Measurements from ENCODE around the gene BRS3. TPM values are rescaled to one million over a fixed set of nuclear protein-coding genes. Genes with fewer than 3 reads are reported as not detected.

Gene BRS3
- polyA plus RNA-seq, 2 of the 4 experiments (the other 2 are of a cell fraction), result not detected

DNA sequence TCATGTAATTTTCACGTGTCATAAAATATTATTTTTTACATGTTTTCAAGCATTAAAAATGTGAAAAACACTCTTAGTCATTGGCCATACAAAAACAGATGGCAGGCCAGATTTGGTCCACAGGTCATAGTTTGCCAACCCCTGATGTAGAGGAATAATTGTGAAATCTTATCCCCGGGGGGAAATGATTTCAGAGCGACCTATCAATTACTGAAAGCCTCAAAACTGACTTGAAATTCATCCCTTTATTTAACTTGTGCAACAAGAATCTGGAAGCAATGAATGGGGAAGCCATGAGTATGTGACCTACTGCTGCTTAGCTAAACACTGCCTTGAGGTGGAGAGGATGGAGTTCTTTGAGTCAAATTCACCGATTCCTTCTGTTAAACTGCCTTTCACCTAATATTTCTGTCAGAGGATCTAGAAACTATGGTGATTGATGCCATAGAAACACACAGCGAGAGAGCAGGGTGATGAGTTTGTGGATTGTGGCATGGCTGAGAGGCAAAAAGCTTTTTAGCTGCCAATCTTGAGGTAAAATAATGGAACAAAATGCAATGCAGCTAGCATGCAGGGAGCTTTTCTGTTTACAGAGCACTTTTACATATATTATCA is 30.3 kb upstream of the BRS3 start (continued):
- TF ChIP-seq HEYL (CRISPR knock-in tag; IDR thresholded peaks at IDR 0.05) (no peak), RCOR1 (IDR thresholded peaks at IDR 0.05; ENCODE audit: low read depth, low read length) (no peak)
- TF ChIP-seq, protein P1, sequence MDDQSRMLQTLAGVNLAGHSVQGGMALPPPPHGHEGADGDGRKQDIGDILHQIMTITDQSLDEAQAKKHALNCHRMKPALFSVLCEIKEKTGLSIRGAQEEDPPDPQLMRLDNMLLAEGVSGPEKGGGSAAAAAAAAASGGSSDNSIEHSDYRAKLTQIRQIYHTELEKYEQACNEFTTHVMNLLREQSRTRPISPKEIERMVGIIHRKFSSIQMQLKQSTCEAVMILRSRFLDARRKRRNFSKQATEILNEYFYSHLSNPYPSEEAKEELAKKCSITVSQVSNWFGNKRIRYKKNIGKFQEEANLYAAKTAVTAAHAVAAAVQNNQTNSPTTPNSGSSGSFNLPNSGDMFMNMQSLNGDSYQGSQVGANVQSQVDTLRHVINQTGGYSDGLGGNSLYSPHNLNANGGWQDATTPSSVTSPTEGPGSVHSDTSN (IDR thresholded peaks at IDR 0.05), result no peak

DNA sequence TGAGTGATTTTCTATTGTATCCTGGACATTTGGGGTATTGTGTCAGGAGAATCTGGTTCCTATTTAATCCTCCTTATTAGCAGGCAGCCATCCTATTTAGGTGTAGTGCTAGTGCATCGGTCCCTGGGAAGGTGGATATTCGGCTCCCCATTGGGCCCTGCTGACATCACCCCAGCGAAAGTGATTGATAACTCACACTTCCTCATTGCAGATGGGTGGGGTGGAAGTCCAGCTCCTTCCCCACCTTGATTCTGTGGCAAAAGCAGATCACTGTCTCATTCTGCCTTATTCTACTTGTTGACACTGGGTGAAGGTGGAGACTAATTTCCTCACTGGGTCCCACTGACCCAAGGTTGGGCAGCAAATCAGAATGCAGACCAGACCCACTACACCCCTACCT is 23.2 kb upstream of the BRS3 start:
- TF ChIP-seq, protein P2, sequence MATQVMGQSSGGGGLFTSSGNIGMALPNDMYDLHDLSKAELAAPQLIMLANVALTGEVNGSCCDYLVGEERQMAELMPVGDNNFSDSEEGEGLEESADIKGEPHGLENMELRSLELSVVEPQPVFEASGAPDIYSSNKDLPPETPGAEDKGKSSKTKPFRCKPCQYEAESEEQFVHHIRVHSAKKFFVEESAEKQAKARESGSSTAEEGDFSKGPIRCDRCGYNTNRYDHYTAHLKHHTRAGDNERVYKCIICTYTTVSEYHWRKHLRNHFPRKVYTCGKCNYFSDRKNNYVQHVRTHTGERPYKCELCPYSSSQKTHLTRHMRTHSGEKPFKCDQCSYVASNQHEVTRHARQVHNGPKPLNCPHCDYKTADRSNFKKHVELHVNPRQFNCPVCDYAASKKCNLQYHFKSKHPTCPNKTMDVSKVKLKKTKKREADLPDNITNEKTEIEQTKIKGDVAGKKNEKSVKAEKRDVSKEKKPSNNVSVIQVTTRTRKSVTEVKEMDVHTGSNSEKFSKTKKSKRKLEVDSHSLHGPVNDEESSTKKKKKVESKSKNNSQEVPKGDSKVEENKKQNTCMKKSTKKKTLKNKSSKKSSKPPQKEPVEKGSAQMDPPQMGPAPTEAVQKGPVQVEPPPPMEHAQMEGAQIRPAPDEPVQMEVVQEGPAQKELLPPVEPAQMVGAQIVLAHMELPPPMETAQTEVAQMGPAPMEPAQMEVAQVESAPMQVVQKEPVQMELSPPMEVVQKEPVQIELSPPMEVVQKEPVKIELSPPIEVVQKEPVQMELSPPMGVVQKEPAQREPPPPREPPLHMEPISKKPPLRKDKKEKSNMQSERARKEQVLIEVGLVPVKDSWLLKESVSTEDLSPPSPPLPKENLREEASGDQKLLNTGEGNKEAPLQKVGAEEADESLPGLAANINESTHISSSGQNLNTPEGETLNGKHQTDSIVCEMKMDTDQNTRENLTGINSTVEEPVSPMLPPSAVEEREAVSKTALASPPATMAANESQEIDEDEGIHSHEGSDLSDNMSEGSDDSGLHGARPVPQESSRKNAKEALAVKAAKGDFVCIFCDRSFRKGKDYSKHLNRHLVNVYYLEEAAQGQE (IDR thresholded peaks at IDR 0.05), result no peak
- TF ChIP-seq POLR2AphosphoS2 (conservative IDR thresholded peaks at IDR 0.05; ENCODE audit: low read length) (no peak), MAZ (IDR thresholded peaks at IDR 0.05; ENCODE audit: borderline replicate concordance, low read depth, low read length) (no peak), RARB (CRISPR knock-in tag; IDR thresholded peaks at IDR 0.05) (no peak), ESRRA (IDR thresholded peaks at IDR 0.05; ENCODE audit: borderline replicate concordance, low read length) (no peak), CEBPB (IDR thresholded peaks at IDR 0.05) (no peak)
- TF ChIP-seq, protein P3, sequence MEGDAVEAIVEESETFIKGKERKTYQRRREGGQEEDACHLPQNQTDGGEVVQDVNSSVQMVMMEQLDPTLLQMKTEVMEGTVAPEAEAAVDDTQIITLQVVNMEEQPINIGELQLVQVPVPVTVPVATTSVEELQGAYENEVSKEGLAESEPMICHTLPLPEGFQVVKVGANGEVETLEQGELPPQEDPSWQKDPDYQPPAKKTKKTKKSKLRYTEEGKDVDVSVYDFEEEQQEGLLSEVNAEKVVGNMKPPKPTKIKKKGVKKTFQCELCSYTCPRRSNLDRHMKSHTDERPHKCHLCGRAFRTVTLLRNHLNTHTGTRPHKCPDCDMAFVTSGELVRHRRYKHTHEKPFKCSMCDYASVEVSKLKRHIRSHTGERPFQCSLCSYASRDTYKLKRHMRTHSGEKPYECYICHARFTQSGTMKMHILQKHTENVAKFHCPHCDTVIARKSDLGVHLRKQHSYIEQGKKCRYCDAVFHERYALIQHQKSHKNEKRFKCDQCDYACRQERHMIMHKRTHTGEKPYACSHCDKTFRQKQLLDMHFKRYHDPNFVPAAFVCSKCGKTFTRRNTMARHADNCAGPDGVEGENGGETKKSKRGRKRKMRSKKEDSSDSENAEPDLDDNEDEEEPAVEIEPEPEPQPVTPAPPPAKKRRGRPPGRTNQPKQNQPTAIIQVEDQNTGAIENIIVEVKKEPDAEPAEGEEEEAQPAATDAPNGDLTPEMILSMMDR (IDR thresholded peaks at IDR 0.05), result no peak
- TF ChIP-seq, protein P4, sequence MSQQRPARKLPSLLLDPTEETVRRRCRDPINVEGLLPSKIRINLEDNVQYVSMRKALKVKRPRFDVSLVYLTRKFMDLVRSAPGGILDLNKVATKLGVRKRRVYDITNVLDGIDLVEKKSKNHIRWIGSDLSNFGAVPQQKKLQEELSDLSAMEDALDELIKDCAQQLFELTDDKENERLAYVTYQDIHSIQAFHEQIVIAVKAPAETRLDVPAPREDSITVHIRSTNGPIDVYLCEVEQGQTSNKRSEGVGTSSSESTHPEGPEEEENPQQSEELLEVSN (IDR thresholded peaks at IDR 0.05; ENCODE audit: borderline replicate concordance, low read depth), result no peak
- TF ChIP-seq, protein P5, sequence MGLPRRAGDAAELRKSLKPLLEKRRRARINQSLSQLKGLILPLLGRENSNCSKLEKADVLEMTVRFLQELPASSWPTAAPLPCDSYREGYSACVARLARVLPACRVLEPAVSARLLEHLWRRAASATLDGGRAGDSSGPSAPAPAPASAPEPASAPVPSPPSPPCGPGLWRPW (IDR thresholded peaks at IDR 0.05), result no peak
- Histone ChIP-seq H3K9me3 (no peaks in the 10 kb centered on the region), H3K27ac (no peak overlapping the region), H3K4me3 (no peak overlapping the region), H3K4me1 (no peaks in the 10 kb centered on the region), H3K4me2 (no peak overlapping the region)
- FAIRE-seq (no peak), DNase-seq (ENCODE audit: low read depth in 1 of 2, low spot score in 1 of 2) (no peak), ATAC-seq (no peak)
- ChIA-PET CTCF (no interaction called here), POLR2A (interaction anchor here (0.6 kb wide), 1 partner anchor 33 kb away, joined by 3 read pairs; the partner anchor contains the start of gene HTATSF1)
- 47% methylated on average over 2 of the region's 3 CpGs for WGBS (ENCODE audit: missing lambda C conversion rate)

DNA sequence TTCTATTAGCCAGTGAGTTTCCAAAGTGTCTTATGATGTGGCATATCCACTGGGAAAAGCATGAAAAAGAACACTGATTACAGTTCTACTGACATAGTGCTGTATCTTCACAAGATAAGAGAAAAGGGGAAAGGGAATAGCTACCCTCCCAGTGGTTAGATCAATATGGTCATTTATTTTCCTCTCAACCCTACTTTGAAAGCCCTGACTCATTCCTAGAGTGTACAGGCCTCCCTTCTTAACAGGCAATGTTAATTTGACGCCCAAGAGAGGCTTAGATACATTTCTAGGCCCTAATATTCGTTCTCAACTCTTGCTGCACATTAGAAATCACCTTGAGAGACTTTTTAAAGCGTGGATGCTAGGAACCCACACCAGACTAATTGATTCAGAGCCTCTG is 20.4 kb upstream of the BRS3 start:
- TF ChIP-seq HOXA7 (CRISPR knock-in tag; IDR thresholded peaks at IDR 0.05), result no peak
- TF ChIP-seq NFE2L2 (conservative IDR thresholded peaks at IDR 0.05; ENCODE audit: low read length), result no peak
- TF ChIP-seq HDAC2 (IDR thresholded peaks at IDR 0.05), result no peak
- TF ChIP-seq ZSCAN20 (CRISPR knock-in tag; IDR thresholded peaks at IDR 0.05), result no peak
- no peak for TF ChIP-seq NPAS2 (CRISPR knock-in tag; IDR thresholded peaks at IDR 0.05; ENCODE audit: borderline replicate concordance)
- TF ChIP-seq RNF2 (IDR thresholded peaks at IDR 0.05; ENCODE audit: borderline replicate concordance, low read depth), result no peak
- no peak for TF ChIP-seq GATA3 (IDR thresholded peaks at IDR 0.05; ENCODE audit: borderline replicate concordance)
- TF ChIP-seq POLR2A (IDR thresholded peaks at IDR 0.05; ENCODE audit: low read length), result no peak
- no peak for TF ChIP-seq CHD4 (IDR thresholded peaks at IDR 0.05; ENCODE audit: borderline replicate concordance)
- TF ChIP-seq EHF (CRISPR knock-in tag; IDR thresholded peaks at IDR 0.05), result no peak
- no peak for DNase-seq (ENCODE audit: low read depth in 1 of 2, low spot score in 1 of 2)
- ChIA-PET POLR2A (no interaction called here), CTCF (no interaction called here)
- Histone ChIP-seq H3K27ac (no peak overlapping the region), H3K4me1 (no peaks in the 10 kb centered on the region), H3K4me2 (no peak overlapping the region), H3K9me3 (no peaks in the 10 kb centered on the region), H3K4me3 (no peak overlapping the region)
- ATAC-seq, result no peak
- WGBS (ENCODE audit: missing lambda C conversion rate), result 6% methylated on average over 3 of the region's 3 CpGs
- FAIRE-seq, result no peak
